DMS79 treated with DMSO at 0.1 percent for 48 hours (cell line): ENCODE data around the gene CDH20.
"Not testable (repeated sequence)": the region's sequence is repeated elsewhere in the genome, so short reads cannot be mapped to it uniquely, and the experiment has no call there.

ENCODE experiments used
- DNase-seq: peaks from one replicate; lab custom pipeline; 2025; lab: John Stamatoyannopoulos, UW

Gene CDH20

GRCh38 chr18:61348230-61348629 lies 15.0 kb downstream of the CDH20 start:
- DNase-seq = no peak

DNA sequence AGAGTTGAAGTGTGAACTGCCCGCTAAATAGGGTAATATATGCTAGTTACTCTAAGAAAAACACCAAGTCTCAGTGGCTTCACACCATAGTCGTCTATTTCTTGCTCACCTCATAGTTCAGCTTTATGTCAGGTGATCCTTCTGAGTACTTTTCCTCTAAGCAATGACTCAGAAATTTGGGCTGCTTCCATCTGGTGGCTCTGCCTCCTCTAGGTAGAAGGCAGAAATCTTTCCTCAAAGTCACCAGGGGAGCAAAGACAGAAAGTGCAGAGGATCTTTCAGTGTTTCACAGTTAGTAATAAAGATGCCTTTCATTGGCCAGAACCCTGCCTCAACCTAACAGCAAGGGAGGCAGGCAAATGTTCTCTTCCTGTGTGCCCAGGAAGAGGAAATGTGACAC lies 17.3 kb downstream of the CDH20 start:
- no peak for DNase-seq

- DNase-seq = no peak
Measured at GRCh38 chr18:61352059-61352458, 18.8 kb downstream of the CDH20 start.

GRCh38 chr18:61352611-61353010 lies 19.4 kb downstream of the CDH20 start:
- DNase-seq = no peak

DNA sequence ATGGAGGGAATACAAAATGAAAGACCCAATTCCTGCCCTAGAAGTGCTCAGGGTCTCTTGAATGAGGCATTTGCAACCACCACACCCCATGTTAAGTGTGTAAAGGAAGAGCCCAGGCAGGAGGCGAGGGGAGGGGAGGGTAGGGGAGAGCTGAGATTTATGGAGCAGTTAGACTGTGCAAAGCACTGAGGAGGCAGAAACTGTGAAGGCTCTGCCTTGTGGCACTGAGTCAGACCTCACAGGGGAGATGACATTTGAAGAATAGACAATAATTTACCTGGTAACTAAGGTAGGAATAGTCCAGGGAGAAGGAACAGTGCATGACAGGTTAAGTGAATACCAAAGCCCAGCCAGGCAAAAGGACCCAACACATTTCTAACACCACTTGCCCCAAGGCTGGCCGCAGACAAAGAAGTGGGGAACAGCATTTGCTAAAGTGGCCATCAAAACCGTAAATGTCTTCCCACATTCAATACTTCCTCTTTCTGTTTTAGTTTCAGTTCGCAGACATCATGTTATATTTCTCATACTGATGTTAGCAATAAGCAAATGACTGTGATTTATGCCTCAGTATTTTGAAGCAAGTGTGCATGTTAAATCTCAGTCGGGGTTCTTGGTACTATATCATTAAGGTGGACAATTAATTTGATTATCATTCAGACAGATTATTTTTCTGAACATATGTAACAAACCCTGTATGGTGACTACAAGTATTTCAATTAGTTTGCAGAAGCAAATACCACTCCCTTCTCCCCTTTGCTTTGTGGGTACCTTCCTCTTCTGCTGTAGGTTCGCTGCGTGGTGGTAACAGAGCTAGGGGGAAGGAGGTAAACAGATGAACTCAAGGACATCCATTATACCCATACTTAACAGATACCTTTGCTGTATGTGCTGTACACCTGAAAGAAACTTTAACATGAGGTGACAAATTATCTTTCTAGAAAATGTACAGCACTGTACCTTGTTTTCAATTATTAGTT lies 27.5 kb downstream of the CDH20 start:
- DNase-seq = no peak

DNA sequence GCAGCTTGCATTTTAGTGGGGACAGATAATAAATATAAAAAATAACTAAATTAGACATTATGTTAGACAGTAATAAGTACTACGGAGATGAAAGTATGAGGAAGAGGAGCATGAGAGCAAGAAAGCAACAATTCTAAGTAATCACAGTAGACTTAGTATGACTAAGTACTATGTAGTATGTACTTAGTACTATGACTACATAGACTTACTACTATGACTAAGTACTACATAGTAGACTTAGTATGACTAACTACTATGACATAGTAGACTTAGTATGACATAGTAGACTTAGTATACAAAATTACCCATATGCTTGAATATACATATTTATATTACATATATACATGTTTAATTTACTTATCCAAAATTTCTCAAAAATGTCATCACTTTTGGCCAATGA lies 29.3 kb downstream of the CDH20 start:
- DNase-seq = no peak

DNA sequence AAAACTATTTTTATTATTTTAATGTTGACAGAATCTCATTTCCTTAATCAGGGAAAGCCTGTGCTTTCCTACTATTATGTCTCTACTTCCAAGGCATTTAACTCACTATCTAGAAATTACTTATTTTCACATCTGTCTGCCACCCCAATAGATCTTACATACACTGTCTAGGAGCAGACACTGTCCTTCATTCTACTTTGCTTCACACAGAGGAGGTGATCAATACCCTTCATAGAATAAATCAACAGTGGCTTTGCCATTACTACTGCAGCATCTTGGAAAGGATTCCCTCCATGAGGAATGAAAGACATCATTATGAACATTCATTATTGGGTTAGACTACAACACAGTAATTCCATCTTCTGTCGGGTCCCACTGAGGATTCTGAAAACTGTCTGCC lies 31.7 kb downstream of the CDH20 start:
- no peak for DNase-seq

DNA sequence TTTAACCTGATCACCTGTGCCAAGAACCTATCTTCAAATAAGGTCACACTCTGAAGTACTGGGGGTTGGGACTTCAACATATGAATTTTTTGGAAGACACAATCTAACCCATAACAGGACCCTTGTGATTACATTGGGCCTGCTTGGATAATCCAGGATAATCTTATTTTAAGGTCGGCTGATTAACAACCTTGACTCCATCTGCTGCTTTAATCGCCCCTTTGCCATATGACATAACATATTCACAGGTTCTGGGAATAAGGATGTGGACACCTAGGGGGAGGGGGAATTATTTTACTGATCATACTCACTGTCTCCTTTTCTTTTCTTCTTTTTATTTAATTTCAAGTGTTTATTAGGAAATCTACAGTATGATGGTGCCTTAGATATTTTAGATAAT lies 34.8 kb downstream of the CDH20 start:
- DNase-seq = no peak

DNA sequence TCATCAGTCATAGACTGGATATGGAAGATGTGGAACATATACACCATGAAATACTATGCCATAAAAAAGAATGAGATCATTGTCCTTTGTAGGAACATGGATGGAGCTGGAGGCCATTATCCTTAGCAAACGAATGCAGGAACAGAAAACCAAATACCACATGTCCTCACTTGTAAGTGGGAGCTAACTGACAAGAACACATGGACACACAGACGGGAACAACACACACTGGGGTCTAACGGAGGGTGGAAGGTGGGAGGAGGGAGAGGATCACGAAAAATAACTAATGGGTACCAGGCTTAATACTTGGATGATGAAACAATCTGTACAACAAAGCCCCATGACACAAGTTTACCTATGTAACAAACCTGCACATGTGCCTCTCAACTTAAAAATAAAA lies 36.4 kb downstream of the CDH20 start:
- DNase-seq = not testable (repeated sequence)

GRCh38 chr18:61371111-61371510 lies 37.9 kb downstream of the CDH20 start:
- no peak for DNase-seq

- no peak for DNase-seq
Measured at GRCh38 chr18:61379827-61380226, 46.6 kb downstream of the CDH20 start.

- no peak for DNase-seq
Measured at GRCh38 chr18:61388010-61388409, 54.8 kb downstream of the CDH20 start.

GRCh38 chr18:61394983-61395382 lies 61.8 kb downstream of the CDH20 start:
- no peak for DNase-seq

DNA sequence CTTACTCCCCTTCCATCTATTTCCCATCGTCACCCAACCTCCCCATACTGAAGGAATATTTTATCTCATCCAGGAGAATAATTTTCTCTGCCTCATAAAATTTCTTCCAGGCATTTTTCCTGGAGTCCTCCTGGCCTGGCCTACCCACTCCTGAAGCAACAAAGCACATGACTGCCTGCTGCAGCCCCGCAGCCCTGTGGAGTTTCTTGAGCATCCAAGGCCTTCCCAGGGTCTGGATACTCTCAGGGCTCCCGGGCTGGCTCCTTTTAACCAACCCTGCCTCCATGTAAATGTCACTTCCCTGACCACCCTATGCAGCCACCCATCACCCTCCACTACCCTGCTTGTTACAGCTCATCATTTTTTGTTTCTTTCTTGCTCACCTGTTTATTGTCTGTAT lies 64.0 kb downstream of the CDH20 start:
- DNase-seq = no peak

- no peak for DNase-seq
Measured at GRCh38 chr18:61398961-61399705, 65.9 kb downstream of the CDH20 start.

GRCh38 chr18:61400016-61400635 lies 66.9 kb downstream of the CDH20 start:
- DNase-seq = no peak

DNA sequence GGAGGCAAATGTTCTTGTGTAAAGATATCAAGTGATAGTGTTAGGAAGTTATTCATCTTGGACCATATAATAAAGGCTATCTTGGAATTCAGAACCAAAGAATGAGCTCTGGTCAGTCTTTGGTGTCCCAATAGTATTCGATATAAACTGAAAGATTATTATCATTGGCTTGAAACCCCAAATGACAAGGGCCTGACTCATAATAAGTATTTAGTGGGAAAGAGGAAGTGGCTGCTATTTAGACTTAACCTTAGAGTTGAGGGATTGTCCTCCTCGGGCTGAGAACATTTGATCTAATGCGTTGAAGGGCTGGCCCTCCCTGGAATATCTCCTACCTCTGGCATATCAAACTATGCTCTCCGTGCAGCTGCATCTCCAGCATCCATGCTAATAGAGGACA lies 67.5 kb downstream of the CDH20 start:
- no peak for DNase-seq

GRCh38 chr18:61402726-61403125 lies 69.5 kb downstream of the CDH20 start:
- no peak for DNase-seq

DNA sequence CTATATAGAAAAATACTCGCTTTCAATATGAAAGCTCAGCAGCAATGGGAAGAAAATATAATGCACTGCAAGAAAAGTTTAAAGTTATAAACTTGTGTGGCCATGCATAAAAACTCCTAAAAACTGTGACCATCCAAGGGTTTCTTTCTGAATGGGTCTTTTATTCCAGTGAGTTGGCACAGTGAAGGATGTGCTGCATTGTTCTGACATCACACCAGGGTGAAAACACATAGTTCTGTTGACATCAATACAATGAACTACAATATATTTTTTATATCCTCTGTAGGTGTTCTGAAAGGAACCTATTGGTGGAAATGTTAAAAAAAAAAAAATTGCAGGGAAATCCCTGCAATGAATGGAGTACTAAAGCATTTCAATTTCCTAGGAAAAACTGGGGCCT lies 80.2 kb downstream of the CDH20 start:
- DNase-seq = no peak

- DNase-seq = no peak
Measured at GRCh38 chr18:61414086-61414485, 80.9 kb downstream of the CDH20 start.

DNA sequence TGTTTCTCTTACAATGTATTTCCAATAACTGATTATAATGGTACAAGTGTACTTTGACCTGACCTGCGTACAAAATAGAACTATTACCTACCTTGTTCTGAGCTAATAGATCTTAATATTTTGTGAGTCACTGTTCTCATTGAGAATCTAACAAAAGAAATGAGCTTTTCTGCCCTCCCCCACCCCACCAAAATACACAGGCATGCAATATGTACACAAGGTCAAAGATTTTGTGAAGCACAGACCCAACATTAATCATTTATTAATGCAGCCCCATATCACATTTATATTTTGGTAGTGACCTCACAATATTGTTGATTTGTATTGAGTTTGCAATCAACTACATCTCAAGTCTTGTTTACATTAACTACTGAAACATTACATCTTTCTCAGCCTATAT lies 86.5 kb downstream of the CDH20 start:
- no peak for DNase-seq

- DNase-seq = no peak
Measured at GRCh38 chr18:61420218-61420885, 87.1 kb downstream of the CDH20 start.
